ENCODE measurements around the gene FRG2B.
"Not testable (repeated sequence)": the region's sequence is repeated elsewhere in the genome, so short reads cannot be mapped to it uniquely, and the experiment has no call there.

- not testable (repeated sequence) for TF ChIP-seq EZH2 (IDR thresholded peaks at IDR 0.05; ENCODE audit: insufficient read depth, poor library complexity, severe bottlenecking); EZH2phosphoT487 (IDR thresholded peaks at IDR 0.05; ENCODE audit: insufficient read depth, low read depth)
Observed at GRCh38 chr10:133630723-133631249, 4.2 kb upstream of the FRG2B start.
